NCI-H226 (cell line): Measurements from ENCODE around the gene PHACTR4.
"Not testable (repeated sequence)": the region's sequence is repeated elsewhere in the genome, so short reads cannot be mapped to it uniquely, and the experiment has no call there.

Source experiments
- DNase-seq: peaks from one replicate; pipeline ENCODE4 v3.0.0-alpha.2; 2015

The PHACTR4 gene

GRCh38 chr1:28369371-28370238 is at the start of gene PHACTR4:
PHACTR4 (plus strand) TSS chr1:28369740; CDS start chr1:28407448, 37,708 bp downstream.
- peak; percentile 97 for DNase-seq

- no peak for DNase-seq
Measured at GRCh38 chr1:28322194-28322593, 47.3 kb upstream of the PHACTR4 start.

- no peak for DNase-seq
Measured at GRCh38 chr1:28323720-28324119, 45.8 kb upstream of the PHACTR4 start.

GRCh38 chr1:28326515-28326914 is 43.0 kb upstream of the PHACTR4 start:
- DNase-seq, result no peak

- DNase-seq, result peak; percentile 56
Measured at GRCh38 chr1:28326984-28327383, 42.6 kb upstream of the PHACTR4 start.

- DNase-seq, result not testable (repeated sequence)
Measured at GRCh38 chr1:28327431-28327830, 42.1 kb upstream of the PHACTR4 start.

- DNase-seq, result no peak
Measured at GRCh38 chr1:28328228-28328648, 41.3 kb upstream of the PHACTR4 start.

GRCh38 chr1:28329395-28330153 is 40.0 kb upstream of the PHACTR4 start:
- no peak for DNase-seq

GRCh38 chr1:28338897-28339296 is 30.6 kb upstream of the PHACTR4 start:
- DNase-seq, result no peak

- DNase-seq, result no peak
Measured at GRCh38 chr1:28339551-28339950, 30.0 kb upstream of the PHACTR4 start.

GRCh38 chr1:28340221-28340974 is 29.1 kb upstream of the PHACTR4 start:
- DNase-seq, result no peak

GRCh38 chr1:28341591-28341990 is 27.9 kb upstream of the PHACTR4 start:
- DNase-seq, result peak; percentile 93

- peak; percentile 93 for DNase-seq
Measured at GRCh38 chr1:28343405-28343804, 26.1 kb upstream of the PHACTR4 start.

- peak; percentile 33 for DNase-seq
Measured at GRCh38 chr1:28353248-28353810, 16.2 kb upstream of the PHACTR4 start.

- peak; percentile 31 for DNase-seq
Measured at GRCh38 chr1:28354121-28354520, 15.4 kb upstream of the PHACTR4 start.

GRCh38 chr1:28358716-28359115 is 10.8 kb upstream of the PHACTR4 start:
- DNase-seq, result no peak

GRCh38 chr1:28359592-28360239 is 9.8 kb upstream of the PHACTR4 start:
- DNase-seq, result peak; percentile 20

GRCh38 chr1:28364888-28365287 is 4.7 kb upstream of the PHACTR4 start:
- DNase-seq, result peak; percentile 53

GRCh38 chr1:28365864-28366263 is 3.7 kb upstream of the PHACTR4 start:
- DNase-seq, result no peak

- not testable (repeated sequence) for DNase-seq
Measured at GRCh38 chr1:28368608-28369007, 932 bp upstream of the PHACTR4 start.

- no peak for DNase-seq
Measured at GRCh38 chr1:28370239-28371009, 884 bp downstream of the PHACTR4 start.

- no peak for DNase-seq
Measured at GRCh38 chr1:28371010-28371377, 1.5 kb downstream of the PHACTR4 start.
